Activated naive CD8-positive, alpha-beta T cell treated with anti-CD3 and anti-CD28 coated beads for 36 hours (primary cell): ENCODE measurements around the gene TAF15. TPM values are rescaled to one million over a fixed set of nuclear protein-coding genes. Genes with fewer than 3 reads are reported as not detected.

Source experiments
- DNase-seq: peaks from one replicate; pipeline ENCODE4 v3.0.0; 2021
- H3K27ac Mint-ChIP-seq: one replicate; pipeline ENCODE4 v1.8.0; 2022; ENCODE audit warnings: mild to moderate bottlenecking, moderate library complexity, mixed read lengths
- H3K27me3 Mint-ChIP-seq: one replicate; pipeline ENCODE4 v1.8.0; 2022; ENCODE audit warnings: mild to moderate bottlenecking, mixed read lengths
- H3K36me3 Mint-ChIP-seq: one replicate; pipeline ENCODE4 v1.8.0; 2021; ENCODE audit warnings: mild to moderate bottlenecking, mixed read lengths
- H3K4me1 Mint-ChIP-seq: one replicate; pipeline ENCODE4 v1.8.0; 2021; ENCODE audit warnings: mixed read lengths
- H3K4me3 Mint-ChIP-seq: one replicate; pipeline ENCODE4 v1.8.0; 2022; ENCODE audit warnings: mild to moderate bottlenecking, moderate library complexity, mixed read lengths
- H3K9me3 Mint-ChIP-seq: one replicate; pipeline ENCODE4 v1.8.0; 2022; ENCODE audit warnings: mixed read lengths
- total RNA-seq, 2 experiments: library from RNA; stranded (reverse); gene quantifications; one replicate each; pipeline ENCODE4 v1.2.3, GENCODE V29; 2021

Gene TAF15
- total RNA-seq, 2 experiments from 2014 or later, result 306 to 317 TPM

DNA sequence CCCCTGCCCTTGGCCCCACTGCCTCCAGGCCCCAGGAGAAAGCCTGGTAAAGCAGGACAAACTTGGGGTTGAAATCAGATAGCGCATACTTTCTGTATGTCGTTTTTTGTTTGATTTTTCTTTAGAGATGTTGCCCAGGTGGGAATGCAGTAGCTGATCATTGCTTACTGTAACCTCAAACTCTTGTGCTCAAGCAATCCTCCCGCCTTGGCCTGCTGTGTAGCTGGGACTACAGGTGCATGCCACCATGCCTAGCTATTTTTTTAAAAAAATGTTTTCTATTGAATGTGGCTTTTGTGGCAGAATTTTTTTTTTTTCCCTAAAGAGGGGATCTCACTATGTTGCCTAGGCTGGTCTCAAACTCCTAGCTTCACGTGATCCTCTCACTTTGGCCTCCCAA is 82.0 kb downstream of the TAF15 start:
- Mint-ChIP-seq H3K27me3 (no peaks in the 10 kb centered on the region), H3K9me3 (peaks cover 1% of the 10 kb centered on the region), H3K27ac (peak overlapping the region; percentile 1), H3K4me1 (peaks cover 59% of the 10 kb centered on the region), H3K36me3 (peaks cover 1% of the 10 kb centered on the region), H3K4me3 (no peak overlapping the region)
- DNase-seq, result no peak

DNA sequence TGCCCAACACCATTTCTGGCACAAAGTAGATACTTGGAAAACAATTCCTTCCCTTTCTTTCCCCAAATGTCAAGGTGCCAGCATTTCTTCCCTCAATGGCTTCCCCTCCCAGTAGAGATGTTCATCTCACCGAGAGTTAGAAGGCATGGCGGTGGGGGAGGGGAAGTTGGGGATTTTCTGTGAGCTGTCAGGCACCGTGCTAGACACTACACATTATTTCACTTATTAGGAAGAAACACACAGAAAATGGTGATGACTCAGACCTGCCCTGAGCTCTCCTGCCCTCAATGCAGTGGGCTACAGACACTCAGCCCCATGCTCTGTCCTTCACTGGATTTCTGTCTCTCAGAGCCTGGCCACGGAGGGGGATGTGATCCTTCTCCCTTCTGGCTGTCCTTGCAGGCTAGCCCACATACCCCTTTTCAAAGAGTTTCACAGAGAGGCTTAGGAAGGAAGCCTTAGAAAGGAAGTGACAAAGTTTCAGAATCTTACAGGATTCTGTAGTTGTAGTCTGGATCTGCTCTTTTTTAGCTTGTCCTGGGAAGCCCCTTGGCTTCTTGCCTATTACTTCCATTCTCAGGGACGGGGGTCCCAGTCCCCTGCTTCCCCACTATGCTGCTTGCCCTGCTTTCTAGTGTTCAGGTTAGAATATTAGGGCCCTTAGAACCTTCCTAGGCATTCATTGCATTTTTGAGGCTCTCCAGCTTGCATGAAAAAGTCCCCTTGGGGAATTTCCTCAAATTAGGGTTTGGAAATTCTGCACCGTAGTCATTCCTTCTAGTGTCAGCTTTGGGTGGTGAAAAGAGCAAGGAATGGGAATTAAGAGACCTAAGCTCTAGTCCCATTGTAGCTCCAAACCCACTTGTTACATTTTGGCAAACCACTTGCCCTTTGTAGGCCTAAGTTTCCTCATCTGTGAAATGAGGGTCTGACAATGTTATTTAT is 83.1 kb downstream of the TAF15 start:
- H3K4me3 Mint-ChIP-seq, result peak overlapping the region; percentile 60

DNA sequence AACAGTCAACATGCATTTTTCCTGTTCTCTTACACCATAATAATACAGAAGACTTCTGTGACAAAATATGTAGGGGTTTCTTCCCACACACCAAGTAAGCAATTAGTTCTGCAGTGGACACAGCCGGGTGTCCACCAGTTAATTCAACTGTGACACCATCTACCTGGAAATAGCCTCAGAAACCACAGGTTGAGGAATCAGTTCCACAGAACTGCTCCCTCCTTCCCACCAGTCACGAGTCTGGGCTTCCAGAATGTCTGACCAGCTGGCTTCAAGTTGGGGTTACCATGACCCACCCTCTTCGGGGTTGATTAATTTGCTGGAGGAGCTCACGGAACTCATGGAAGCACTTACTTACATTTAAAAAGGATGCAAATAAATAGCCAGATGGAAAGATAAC is 84.5 kb downstream of the TAF15 start:
- Mint-ChIP-seq H3K27me3 (no peaks in the 10 kb centered on the region), H3K36me3 (peaks cover 1% of the 10 kb centered on the region), H3K4me3 (no peak overlapping the region), H3K4me1 (peaks cover 72% of the 10 kb centered on the region), H3K9me3 (peaks cover 1% of the 10 kb centered on the region), H3K27ac (no peak overlapping the region)
- no peak for DNase-seq

More for the DNA sequence above, 83.1 kb downstream of the TAF15 start:
- peaks cover 62% of the 10 kb centered on the region for H3K4me1 Mint-ChIP-seq
- H3K36me3 Mint-ChIP-seq, result peaks cover 1% of the 10 kb centered on the region
- peak; percentile 66 for DNase-seq
- no peaks in the 10 kb centered on the region for H3K27me3 Mint-ChIP-seq
- H3K9me3 Mint-ChIP-seq, result peaks cover 1% of the 10 kb centered on the region
- H3K27ac Mint-ChIP-seq, result peak overlapping the region; percentile 88

DNA sequence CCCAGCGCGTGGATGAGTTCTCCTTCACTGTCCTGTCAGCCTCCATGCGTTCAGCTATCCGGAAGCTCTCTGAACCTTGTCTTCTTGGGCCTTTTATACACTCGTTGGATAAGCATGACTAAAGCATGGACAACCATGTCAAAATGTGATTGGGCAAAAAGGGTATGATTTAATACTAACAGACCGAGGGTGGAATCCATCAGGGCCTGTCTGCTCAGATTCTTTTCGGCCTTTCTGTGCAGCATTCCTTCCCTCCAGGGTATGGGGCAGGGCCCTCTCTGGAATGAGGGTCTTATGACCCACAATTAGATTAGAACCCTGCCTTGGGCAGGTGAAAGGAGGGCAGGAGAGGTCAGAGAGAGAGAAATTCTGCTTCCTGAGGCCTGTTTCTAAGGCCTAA is 84.9 kb downstream of the TAF15 start:
- peaks cover 1% of the 10 kb centered on the region for H3K9me3 Mint-ChIP-seq

DNA sequence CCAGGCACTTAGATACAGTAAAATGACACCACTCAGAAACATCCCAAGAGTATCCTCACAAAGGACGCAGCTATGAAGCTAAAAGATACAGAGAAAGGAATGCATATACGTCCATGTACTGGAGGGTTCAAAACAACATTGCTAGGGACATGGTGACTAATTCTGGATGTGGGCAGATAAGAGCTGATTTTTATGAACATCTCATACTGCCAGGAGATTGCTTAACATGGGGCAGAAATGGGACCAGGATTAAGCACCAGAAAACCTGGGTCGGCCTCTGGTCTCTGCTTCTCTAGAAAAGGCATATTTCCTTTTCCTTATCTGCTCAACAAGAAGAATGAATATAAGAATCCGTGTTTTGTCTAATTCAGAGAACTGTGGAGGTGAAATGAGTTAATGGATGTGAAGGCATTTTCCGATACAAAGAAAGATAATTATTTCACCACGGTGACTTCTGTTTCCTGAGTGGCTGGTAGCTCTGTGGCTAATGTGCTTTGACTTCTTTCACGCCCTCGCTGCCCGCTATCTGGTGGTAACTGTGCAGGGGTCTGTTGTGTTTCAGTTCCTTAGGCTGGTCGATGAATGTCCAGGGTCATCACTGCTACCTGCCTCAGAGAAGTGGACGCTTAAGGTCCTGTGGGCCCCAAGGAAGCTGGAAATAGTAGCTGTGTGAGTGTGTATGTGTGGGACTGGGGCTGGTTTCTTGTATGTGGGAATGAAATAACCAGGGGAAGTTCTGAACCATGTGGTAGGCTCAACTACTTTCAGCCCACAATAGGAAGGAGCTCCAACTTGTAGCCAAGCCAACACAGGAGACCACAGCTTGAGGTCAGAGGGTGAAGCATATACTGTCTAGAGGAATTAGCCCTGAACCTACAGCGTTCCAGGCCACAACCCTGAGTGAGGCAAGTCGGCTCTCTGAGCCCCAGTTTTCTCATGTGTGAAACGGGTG is 86.6 kb downstream of the TAF15 start:
- Mint-ChIP-seq H3K27ac (peak overlapping the region; percentile 90), H3K4me1 (peaks cover 72% of the 10 kb centered on the region), H3K4me3 (peak overlapping the region; percentile 15), H3K27me3 (no peaks in the 10 kb centered on the region), H3K9me3 (peaks cover 1% of the 10 kb centered on the region), H3K36me3 (peaks cover 4% of the 10 kb centered on the region)
- DNase-seq, result peak; percentile 55

More for the DNA sequence above, 84.9 kb downstream of the TAF15 start:
- peaks cover 72% of the 10 kb centered on the region for H3K4me1 Mint-ChIP-seq
- no peak for DNase-seq
- H3K27me3 Mint-ChIP-seq, result no peaks in the 10 kb centered on the region
- H3K4me3 Mint-ChIP-seq, result no peak overlapping the region
- peaks cover 1% of the 10 kb centered on the region for H3K36me3 Mint-ChIP-seq
- peak overlapping the region; percentile 59 for H3K27ac Mint-ChIP-seq

Other genes with a start within 250 kb of the TAF15 start
- under 1 TPM; 0.10 to 0.14 TPM for gene SLFN14, start 248.7 kb upstream of the TAF15 start, total RNA-seq
- 1 to 10 TPM; 6.6 to 6.9 TPM for gene PEX12, start 230.9 kb upstream of the TAF15 start, total RNA-seq
- gene AP2B1, start 222.2 kb upstream of the TAF15 start, total RNA-seq, result 100 to 1,000 TPM; 147 to 150 TPM
- gene RASL10B, start 77.8 kb upstream of the TAF15 start, total RNA-seq, result 1 to 10 TPM; 2.5 to 2.6 TPM
- gene GAS2L2, start 56.2 kb upstream of the TAF15 start, total RNA-seq, result under 1 TPM; 0.40 to 0.43 TPM
- gene C17orf50, start 48.6 kb upstream of the TAF15 start, total RNA-seq, result not detected
- under 1 TPM; 0.21 to 0.50 TPM for gene MMP28, start 13.8 kb upstream of the TAF15 start, total RNA-seq
- gene HEATR9, start 59.4 kb downstream of the TAF15 start, total RNA-seq, result under 1 TPM in 1 of 2 experiments, not detected in 1; 0.18 TPM
- 10 to 100 TPM; 16.4 to 18.1 TPM for gene CCL5, start 70.9 kb downstream of the TAF15 start, total RNA-seq
- gene RDM1, start 121.3 kb downstream of the TAF15 start, total RNA-seq, result 1 to 10 TPM; 4.3 to 5.6 TPM
- gene LYZL6, start 134.2 kb downstream of the TAF15 start, total RNA-seq, result not detected
- not detected for gene CCL16, start 172.0 kb downstream of the TAF15 start, total RNA-seq
- gene CCL14, start 177.2 kb downstream of the TAF15 start, total RNA-seq, result not detected
- gene CCL15, start 192.1 kb downstream of the TAF15 start, total RNA-seq, result not detected
- gene CCL23, start 208.5 kb downstream of the TAF15 start, total RNA-seq, result not detected